HG03571 (cell line): Measurements from ENCODE around the gene CFLAR.
"Not testable (repeated sequence)": the region's sequence is repeated elsewhere in the genome, so short reads cannot be mapped to it uniquely, and the experiment has no call there.

Experiments used
- ATAC-seq: cut with Tn5 transposase; IDR thresholded peaks from one replicate; pipeline ENCODE4 v1.9.1; 2021; ENCODE audit not compliant: unreplicated experiment

The CFLAR gene

GRCh38 chr2:201174687-201175086 is 58.7 kb downstream of the CFLAR start:
- no peak for ATAC-seq

GRCh38 chr2:201176081-201176481 is 60.1 kb downstream of the CFLAR start:
- ATAC-seq = no peak

GRCh38 chr2:201180010-201180409 is 64.0 kb downstream of the CFLAR start:
- ATAC-seq = no peak

GRCh38 chr2:201182650-201183364 is 66.8 kb downstream of the CFLAR start, which contains the start of gene CASP10:
Gene CASP10 (plus strand): TSS chr2:201183141. CDS start chr2:201185778, 2,637 bp downstream.
- ATAC-seq = peak; percentile 79

GRCh38 chr2:201183365-201183727 is 67.4 kb downstream of the CFLAR start:
- no peak for ATAC-seq

- not testable (repeated sequence) for ATAC-seq
Measured at GRCh38 chr2:201183835-201184234, 67.9 kb downstream of the CFLAR start.

GRCh38 chr2:201184248-201184647 is 68.3 kb downstream of the CFLAR start:
- ATAC-seq = not testable (repeated sequence)

- ATAC-seq = no peak
Measured at GRCh38 chr2:201185863-201186262, 69.9 kb downstream of the CFLAR start.

GRCh38 chr2:201186982-201187381 is 71.0 kb downstream of the CFLAR start:
- ATAC-seq = no peak

GRCh38 chr2:201188449-201188848 is 72.5 kb downstream of the CFLAR start:
- no peak for ATAC-seq

- ATAC-seq = peak; percentile 49
Measured at GRCh38 chr2:201191132-201191875, 75.3 kb downstream of the CFLAR start.

GRCh38 chr2:201194097-201194496 is 78.1 kb downstream of the CFLAR start:
- peak; percentile 87 for ATAC-seq

GRCh38 chr2:201195331-201195730 is 79.4 kb downstream of the CFLAR start:
- no peak for ATAC-seq

GRCh38 chr2:201196003-201196402 is 80.0 kb downstream of the CFLAR start:
- no peak for ATAC-seq

- no peak for ATAC-seq
Measured at GRCh38 chr2:201196803-201197202, 80.8 kb downstream of the CFLAR start.

GRCh38 chr2:201197781-201198180 is 81.8 kb downstream of the CFLAR start:
- ATAC-seq = no peak

- no peak for ATAC-seq
Measured at GRCh38 chr2:201199847-201200246, 83.9 kb downstream of the CFLAR start.

GRCh38 chr2:201200345-201200744 is 84.4 kb downstream of the CFLAR start:
- ATAC-seq = no peak

- no peak for ATAC-seq
Measured at GRCh38 chr2:201201371-201201770, 85.4 kb downstream of the CFLAR start.

GRCh38 chr2:201203916-201204654 is 88.1 kb downstream of the CFLAR start:
- no peak for ATAC-seq

- ATAC-seq = peak; percentile 67
Measured at GRCh38 chr2:201204655-201205514, 88.9 kb downstream of the CFLAR start.
